HepG2 (cell line): ENCODE data around the gene CRK. TPM values are rescaled to one million over a fixed set of nuclear protein-coding genes. Genes with fewer than 3 reads are reported as not detected.

ENCODE experiments used
- ATAC-seq: fragments of 200-7000 bp; cut with Tn5 transposase; 3 replicates; pipeline ENCODE4 v1.9.1; 2020; ENCODE audit warnings: mild to moderate bottlenecking, moderate library complexity
- BruUV-seq: library from RNA; stranded (reverse); fragments of 400-500 nt; replicated peaks from 2 replicates; lab custom pipeline; 2021; lab: Mats Ljungman, UMichigan
- CTCF ChIA-PET: fragments of 300-600 bp; formaldehyde crosslinking; extraction: SDS; loops from one replicate; lab custom pipeline; 2021; ENCODE audit warnings: low total read pairs, inconsistent platforms, low intra/inter-chr PET ratio; lab: Yijun Ruan, JAX
- POLR2A ChIA-PET: fragments of 350-600 bp; sonication (Branson Sonifier 250); formaldehyde crosslinking; loops from one replicate; lab custom pipeline; 2020; ENCODE audit warnings: antibody characterized with exemption, inconsistent platforms; lab: Yijun Ruan, JAX
- DNase-seq: peaks from one replicate; pipeline ENCODE4 v3.0.0-alpha.2; 2015; ENCODE audit warnings: low spot score
- FAIRE-seq: peaks from 3 replicates; lab custom pipeline; 2011; peaks lifted over from hg19 to GRCh38; lab: Jason Lieb, UNC
- H2AFZ ChIP-seq: one replicate; pipeline ENCODE4 v1.6.1; 2011; ENCODE audit warnings: low read length, inconsistent platforms
- H3K27ac ChIP-seq: fragments of 300-600 bp; 3 replicates; pipeline ENCODE4 v1.8.0; 2011; ENCODE audit warnings: mixed run types, mild to moderate bottlenecking, mixed read lengths, low read length, inconsistent platforms; ENCODE audit not compliant: insufficient read depth; ENCODE audit errors: extremely low read length
- H3K27me3 ChIP-seq, 2 experiments: fragments of 200-600 bp in 1 of 2; 2 replicates in 1 of 2; 3 replicates in 1 of 2; pipeline versions ENCODE4 v1.6.0 to v1.8.0; 2011; ENCODE audit warnings: low read length in 2 of 2, mild to moderate bottlenecking in 2 of 2, moderate library complexity in 2 of 2, inconsistent platforms in 1 of 2; ENCODE audit not compliant: insufficient read depth in 2 of 2, control insufficient read depth in 1 of 2
- H3K36me3 ChIP-seq, 2 experiments: fragments of 200-600 bp in 1 of 2; replicated peaks in 1 of 2; 2 replicates in 1 of 2; 3 replicates in 1 of 2; pipeline versions ENCODE4 v1.5.1 to v1.8.0; 2011; ENCODE audit warnings: low read length in 2 of 2, inconsistent platforms in 1 of 2; ENCODE audit not compliant: insufficient read depth in 2 of 2, control insufficient read depth in 1 of 2
- H3K4me1 ChIP-seq: 2 replicates; pipeline ENCODE4 v1.5.1; 2012; ENCODE audit warnings: low read length, inconsistent platforms; ENCODE audit not compliant: insufficient read depth
- H3K4me2 ChIP-seq: 2 replicates; pipeline ENCODE4 v1.6.0; 2011; ENCODE audit warnings: low read depth, low read length, inconsistent platforms
- H3K4me3 ChIP-seq, 3 experiments: fragments of 200-600 bp in 1 of 3; sonication (generic), shearing (Covaris generic) in 1 of 3; replicated peaks in 1 of 3; 2 replicates each; pipeline ENCODE4 v1.5.1; 2011 to 2016; ENCODE audit warnings: low read length in 3 of 3, inconsistent platforms in 2 of 3, low read depth in 2 of 3, mild to moderate bottlenecking in 2 of 3, control low read depth in 1 of 3, mixed read lengths in 1 of 3; ENCODE audit not compliant: insufficient read depth in 1 of 3
- H3K79me2 ChIP-seq: one replicate; pipeline ENCODE4 v1.6.1; 2011; ENCODE audit warnings: low read length, inconsistent platforms; ENCODE audit not compliant: insufficient read depth
- H3K9ac ChIP-seq: 2 replicates; pipeline ENCODE4 v1.6.0; 2011; ENCODE audit warnings: mild to moderate bottlenecking, low read depth, low read length, inconsistent platforms; ENCODE audit not compliant: insufficient read depth
- H3K9me3 ChIP-seq: 2 replicates; pipeline ENCODE4 v1.5.1; 2012; ENCODE audit warnings: mild to moderate bottlenecking, low read length
- H4K20me1 ChIP-seq: 2 replicates; pipeline ENCODE4 v1.6.0; 2011; ENCODE audit warnings: inconsistent platforms, mild to moderate bottlenecking, low read length, moderate library complexity; ENCODE audit not compliant: insufficient read depth
- AKAP8 ChIP-seq: sonication (generic); formaldehyde crosslinking; IDR thresholded peaks from 2 replicates; pipeline ENCODE4 v1.5.1; 2020; ENCODE audit warnings: mild to moderate bottlenecking, missing genetic modification reagents
- JARID2 ChIP-seq: sonication (generic); formaldehyde crosslinking; IDR thresholded peaks from 2 replicates; pipeline ENCODE4 v1.8.1; 2023; ENCODE audit warnings: missing genetic modification reagents, inconsistent platforms; ENCODE audit not compliant: insufficient replicate concordance
- KAT8 ChIP-seq: IDR thresholded peaks from 2 replicates; pipeline ENCODE4 v1.6.1; 2016; ENCODE audit warnings: missing genetic modification reagents, missing compliant biosample characterization
- RBM22 ChIP-seq: fragments of 200-400 bp; formaldehyde crosslinking; optimal IDR thresholded peaks from 2 replicates; pipeline ENCODE3; 2017; ENCODE audit warnings: mild to moderate bottlenecking, low read length, moderate library complexity
- ZNF180 ChIP-seq: sonication (generic); formaldehyde crosslinking; IDR thresholded peaks from 2 replicates; pipeline ENCODE4 v1.4.0; 2020; ENCODE audit warnings: low read depth, missing genetic modification reagents, borderline replicate concordance
- ZNF501 ChIP-seq: sonication (generic); formaldehyde crosslinking; IDR thresholded peaks from 2 replicates; pipeline ENCODE4 v1.5.1; 2020; ENCODE audit warnings: mild to moderate bottlenecking, moderate library complexity, missing genetic modification reagents
- ZNF629 ChIP-seq: sonication (generic); formaldehyde crosslinking; conservative IDR thresholded peaks from 2 replicates; pipeline ENCODE4 v1.5.0; 2020; ENCODE audit warnings: missing genetic modification reagents
- ZNF772 ChIP-seq: sonication (generic); formaldehyde crosslinking; IDR thresholded peaks from 2 replicates; pipeline ENCODE4 v1.5.0; 2020; ENCODE audit warnings: mild to moderate bottlenecking, missing genetic modification reagents
- WGBS: methylation state at CpG from one replicate; pipeline ENCODE4 v1.1.6; 2017; ENCODE audit warnings: low lambda C conversion rate; 5-methylcytosine and 5-hydroxymethylcytosine counted together
- in situ Hi-C: cut with HindIII; loops from 2 replicates; pipeline ENCODE4 v1.10.0; 2017; ENCODE audit warnings: low pct_unique_long_range_greater_than_20kb; ENCODE audit not compliant: extremely low pct_ligation_motif_present
- intact Hi-C: fragments of 100-400 bp; cut with micrococcal nuclease; formaldehyde crosslinking; loops from one replicate; pipeline ENCODE4 v1.10.0; 2022; ENCODE audit not compliant: unreplicated experiment
- polyA plus RNA-seq, 8 experiments: library from polyadenylated mRNA; depleted of rRNA in 3 of 8; stranded (reverse) in 7 of 8; unstranded in 1 of 8; fragments of >200 nt; fragmentation: Illumina TruSeq in 4 of 8; extraction: Trizol in 4 of 8; gene quantifications; 2 replicates each; pipeline versions ENCODE4 v1.2.1 to v1.2.3, GENCODE V29; 2011 to 2016; ENCODE audit warnings: low read depth in 4 of 8, missing spikeins in 1 of 8, mixed read lengths in 1 of 8; ENCODE audit not compliant: insufficient read depth in 1 of 8
- total RNA-seq, 5 experiments: library from RNA; depleted of rRNA; stranded (reverse); fragments of >200 nt; fragmentation: Illumina TruSeq; extraction: Trizol; gene quantifications; 2 replicates each; pipeline ENCODE4 v1.2.3, GENCODE V29; 2016; ENCODE audit warnings: low read depth in 1 of 5
- TF ChIP-seq, protein P1 (sequence below): sonication (generic); formaldehyde crosslinking; IDR thresholded peaks from 2 replicates; pipeline ENCODE4 v1.4.0; 2020; ENCODE audit warnings: missing genetic modification reagents; ENCODE audit errors: not compliant biosample characterization

The CRK gene
- total and polyA plus RNA-seq, 2 of the 13 experiments (the other 11 are each of a cell fraction or from before 2014, with no cell fraction given) = 47.4 to 54.2 TPM

GRCh38 chr17:1386265-1386664, 69.8 kb downstream of the CRK start:
- FAIRE-seq (no peak), DNase-seq (no peak), ATAC-seq (no peak)
- in situ Hi-C loops (no loop called here), intact Hi-C loops (no loop called here)
- no peak overlapping the region for H3K4me2 ChIP-seq
- CTCF ChIA-PET = no interaction called here
- no peaks in the 10 kb centered on the region for H3K9me3 ChIP-seq
- BruUV-seq = no TSS peak
- no peak overlapping the region for H3K27ac ChIP-seq
- H4K20me1 ChIP-seq = peaks cover 97% of the 10 kb centered on the region
- no peak overlapping the region for H3K4me3 ChIP-seq
- POLR2A ChIA-PET = no interaction called here
- WGBS = 88% methylated on average over 2 of the region's 2 CpGs
- H2AFZ ChIP-seq = no peak overlapping the region
- no peak overlapping the region for H3K9ac ChIP-seq
- H3K27me3 ChIP-seq = no peaks in the 10 kb centered on the region; a peak in 1 of 5 replicates
- H3K36me3 ChIP-seq = peaks cover 0 to 3% of the 10 kb centered on the region in 2 experiments; a peak in 1 of 5 replicates
- H3K4me1 ChIP-seq = peaks cover 56% of the 10 kb centered on the region
- TF ChIP-seq KAT8 (CRISPR knock-in tag) = no peak
- TF ChIP-seq ZNF501 = no peak
- no peak for TF ChIP-seq ZNF180
- no peak for TF ChIP-seq AKAP8 (CRISPR knock-in tag)
- peaks cover 96% of the 10 kb centered on the region for H3K79me2 ChIP-seq

GRCh38 chr17:1385861-1386260, 70.2 kb downstream of the CRK start:
- H3K4me1 ChIP-seq = peaks cover 56% of the 10 kb centered on the region
- BruUV-seq = no TSS peak
- intact Hi-C loops = no loop called here
- DNase-seq (no peak), ATAC-seq (no peak), FAIRE-seq (no peak)
- H3K9ac ChIP-seq = no peak overlapping the region
- H3K4me2 ChIP-seq = no peak overlapping the region
- peaks cover 97% of the 10 kb centered on the region for H4K20me1 ChIP-seq
- no peak overlapping the region for H2AFZ ChIP-seq
- WGBS = 90% methylated on average over 2 of the region's 2 CpGs
- H3K4me3 ChIP-seq = no peak overlapping the region
- no peaks in the 10 kb centered on the region; a peak in 1 of 5 replicates for H3K27me3 ChIP-seq
- peaks cover 0 to 3% of the 10 kb centered on the region in 2 experiments; a peak in 1 of 5 replicates for H3K36me3 ChIP-seq
- ChIA-PET CTCF (no interaction called here), POLR2A (no interaction called here)
- H3K27ac ChIP-seq = no peak overlapping the region
- H3K79me2 ChIP-seq = peaks cover 96% of the 10 kb centered on the region
- TF ChIP-seq, protein P1, sequence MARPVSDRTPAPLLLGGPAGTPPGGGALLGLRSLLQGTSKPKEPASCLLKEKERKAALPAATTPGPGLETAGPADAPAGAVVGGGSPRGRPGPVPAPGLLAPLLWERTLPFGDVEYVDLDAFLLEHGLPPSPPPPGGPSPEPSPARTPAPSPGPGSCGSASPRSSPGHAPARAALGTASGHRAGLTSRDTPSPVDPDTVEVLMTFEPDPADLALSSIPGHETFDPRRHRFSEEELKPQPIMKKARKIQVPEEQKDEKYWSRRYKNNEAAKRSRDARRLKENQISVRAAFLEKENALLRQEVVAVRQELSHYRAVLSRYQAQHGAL = no peak
- TF ChIP-seq RBM22 = peak; percentile 15
- no peak for TF ChIP-seq JARID2 (CRISPR knock-in tag)
- TF ChIP-seq ZNF772 (CRISPR knock-in tag) = no peak
- TF ChIP-seq ZNF629 (CRISPR knock-in tag) = peak; percentile 38
- H3K9me3 ChIP-seq = no peaks in the 10 kb centered on the region
- in situ Hi-C loops = no loop called here
